ENCODE measurements around the gene KNCN. TPM values are rescaled to one million over a fixed set of nuclear protein-coding genes. Genes with fewer than 3 reads are reported as not detected.

KNCN gene
- total and polyA plus RNA-seq, 7 experiments from 2014 or later, result not detected

- Mint-ChIP-seq H3K9me3 (no peaks in the 10 kb centered on the region), H3K27me3 (no peaks in the 10 kb centered on the region), H3K4me1 (peaks cover 0 to 3% (median 0%) of the 10 kb centered on the region in 7 donors), H3K36me3 (peaks cover 3 to 58% (median 28%) of the 10 kb centered on the region in 5 donors), H3K4me3 (no peak overlapping the region), H3K27ac (peak overlapping the region in 1 of 9 donors; percentile 12)
- Histone ChIP-seq H3K27me3 (ENCODE audit: control insufficient read depth in 2 of 2, insufficient read depth in 2 of 2, low read length in 2 of 2) (no peaks in the 10 kb centered on the region), H3K36me3 (ENCODE audit: control insufficient read depth in 2 of 3, insufficient read depth in 3 of 3, low read length in 3 of 3) (peaks cover 0 to 26% (median 0%) of the 10 kb centered on the region in 3 experiments), H3K9me3 (ENCODE audit: control insufficient read depth in 2 of 3, low read length in 3 of 3) (no peaks in the 10 kb centered on the region), H3K4me1 (ENCODE audit: control insufficient read depth in 2 of 2, insufficient read depth in 2 of 2, low read length in 2 of 2) (no peaks in the 10 kb centered on the region), H3K27ac (ENCODE audit: low read depth, low read length) (no peak overlapping the region), H3K4me3 (ENCODE audit: low read length) (no peak overlapping the region)
- ATAC-seq, result no peak
- ChIA-PET POLR2A (no interaction called here), CTCF (no interaction called here)
- intact Hi-C loops (cut with micrococcal nuclease), result no loop called here
- DNase-seq, result no peak
Observed at GRCh38 chr1:46571691-46572225, 20.3 kb upstream of the KNCN start.

- no peak overlapping the region for H3K4me3 ChIP-seq (ENCODE audit: low read length)
- ChIA-PET POLR2A (no interaction called here), CTCF (interaction anchor here (0.7 kb wide), 1 partner anchor 13 kb away, joined by 4 read pairs; no protein-coding TSS in a partner anchor)
- peaks cover 3 to 57% (median 31%) of the 10 kb centered on the region in 5 donors for H3K36me3 Mint-ChIP-seq
- peaks cover 0 to 3% (median 0%) of the 10 kb centered on the region in 7 donors for H3K4me1 Mint-ChIP-seq
- H3K4me1 ChIP-seq (ENCODE audit: control insufficient read depth in 2 of 2, insufficient read depth in 2 of 2, low read length in 2 of 2), result no peaks in the 10 kb centered on the region
- H3K27ac Mint-ChIP-seq, result no peak overlapping the region
- intact Hi-C loops (cut with micrococcal nuclease), result no loop called here
- H3K27ac ChIP-seq (ENCODE audit: low read depth, low read length), result no peak overlapping the region
- no peaks in the 10 kb centered on the region for H3K9me3 ChIP-seq (ENCODE audit: control insufficient read depth in 2 of 3, low read length in 3 of 3)
- H3K27me3 Mint-ChIP-seq, result no peaks in the 10 kb centered on the region
- H3K4me3 Mint-ChIP-seq, result no peak overlapping the region
- H3K27me3 ChIP-seq (ENCODE audit: control insufficient read depth in 2 of 2, insufficient read depth in 2 of 2, low read length in 2 of 2), result no peaks in the 10 kb centered on the region
- peaks cover 0 to 15% (median 0%) of the 10 kb centered on the region in 3 experiments for H3K36me3 ChIP-seq (ENCODE audit: control insufficient read depth in 2 of 3, insufficient read depth in 3 of 3, low read length in 3 of 3)
- DNase-seq (no peak), ATAC-seq (no peak)
- no peaks in the 10 kb centered on the region for H3K9me3 Mint-ChIP-seq
Observed at GRCh38 chr1:46569884-46570725, 18.7 kb upstream of the KNCN start.

GRCh38 chr1:46569116-46569515 is 17.7 kb upstream of the KNCN start:
- peaks cover 3 to 57% (median 30%) of the 10 kb centered on the region in 5 donors for H3K36me3 Mint-ChIP-seq
- no peak for DNase-seq
- H3K36me3 ChIP-seq (ENCODE audit: control insufficient read depth in 2 of 3, insufficient read depth in 3 of 3, low read length in 3 of 3), result peaks cover 0 to 20% (median 0%) of the 10 kb centered on the region in 3 experiments

GRCh38 chr1:46568461-46568891 is 17.0 kb upstream of the KNCN start:
- Mint-ChIP-seq H3K27me3 (no peaks in the 10 kb centered on the region), H3K36me3 (peaks cover 3 to 56% (median 29%) of the 10 kb centered on the region in 5 donors), H3K27ac (no peak overlapping the region), H3K4me1 (peaks cover 0 to 3% (median 0%) of the 10 kb centered on the region in 7 donors), H3K9me3 (no peaks in the 10 kb centered on the region), H3K4me3 (no peak overlapping the region)
- Histone ChIP-seq H3K27me3 (ENCODE audit: control insufficient read depth in 2 of 2, insufficient read depth in 2 of 2, low read length in 2 of 2) (no peaks in the 10 kb centered on the region), H3K4me3 (ENCODE audit: low read length) (no peak overlapping the region), H3K4me1 (ENCODE audit: control insufficient read depth in 2 of 2, insufficient read depth in 2 of 2, low read length in 2 of 2) (no peaks in the 10 kb centered on the region), H3K9me3 (ENCODE audit: control insufficient read depth in 2 of 3, low read length in 3 of 3) (no peaks in the 10 kb centered on the region), H3K36me3 (ENCODE audit: control insufficient read depth in 2 of 3, insufficient read depth in 3 of 3, low read length in 3 of 3) (peaks cover 0 to 22% (median 0%) of the 10 kb centered on the region in 3 experiments), H3K27ac (ENCODE audit: low read depth, low read length) (no peak overlapping the region)
- POLR2A ChIA-PET, result no interaction called here
- DNase-seq (no peak), ATAC-seq (no peak)
- CTCF ChIA-PET, result no interaction called here
- intact Hi-C loops (cut with micrococcal nuclease), result no loop called here

More at GRCh38 chr1:46569116-46569515, 17.7 kb upstream of the KNCN start:
- ChIA-PET POLR2A (no interaction called here), CTCF (no interaction called here)
- H3K4me1 ChIP-seq (ENCODE audit: control insufficient read depth in 2 of 2, insufficient read depth in 2 of 2, low read length in 2 of 2), result no peaks in the 10 kb centered on the region
- H3K9me3 Mint-ChIP-seq, result no peaks in the 10 kb centered on the region
- H3K27ac Mint-ChIP-seq, result no peak overlapping the region
- H3K27me3 Mint-ChIP-seq, result no peaks in the 10 kb centered on the region
- H3K27ac ChIP-seq (ENCODE audit: low read depth, low read length), result no peak overlapping the region
- H3K4me3 ChIP-seq (ENCODE audit: low read length), result no peak overlapping the region
- peaks cover 0 to 3% (median 0%) of the 10 kb centered on the region in 7 donors for H3K4me1 Mint-ChIP-seq
- H3K27me3 ChIP-seq (ENCODE audit: control insufficient read depth in 2 of 2, insufficient read depth in 2 of 2, low read length in 2 of 2), result no peaks in the 10 kb centered on the region
- no peak for ATAC-seq
- intact Hi-C loops (cut with micrococcal nuclease), result no loop called here
- no peak overlapping the region for H3K4me3 Mint-ChIP-seq
- H3K9me3 ChIP-seq (ENCODE audit: control insufficient read depth in 2 of 3, low read length in 3 of 3), result no peaks in the 10 kb centered on the region

GRCh38 chr1:46563341-46563740 is 11.9 kb upstream of the KNCN start:
- H3K4me1 Mint-ChIP-seq, result no peaks in the 10 kb centered on the region
- no peak overlapping the region for H3K27ac ChIP-seq (ENCODE audit: low read depth, low read length)
- peaks cover 0 to 2% (median 0%) of the 10 kb centered on the region in 11 donors for H3K9me3 Mint-ChIP-seq
- H3K4me3 ChIP-seq (ENCODE audit: low read length), result no peak overlapping the region
- H3K4me3 Mint-ChIP-seq, result no peak overlapping the region
- no peak for ATAC-seq
- intact Hi-C loops (cut with micrococcal nuclease), result no loop called here
- POLR2A ChIA-PET, result no interaction called here
- CTCF ChIA-PET, result no interaction called here
- no peaks in the 10 kb centered on the region for H3K9me3 ChIP-seq (ENCODE audit: control insufficient read depth in 2 of 3, low read length in 3 of 3)
- peaks cover 0 to 66% (median 0%) of the 10 kb centered on the region in 3 experiments for H3K36me3 ChIP-seq (ENCODE audit: control insufficient read depth in 2 of 3, insufficient read depth in 3 of 3, low read length in 3 of 3)
- no peaks in the 10 kb centered on the region for H3K27me3 ChIP-seq (ENCODE audit: control insufficient read depth in 2 of 2, insufficient read depth in 2 of 2, low read length in 2 of 2)
- no peaks in the 10 kb centered on the region for H3K27me3 Mint-ChIP-seq
- no peaks in the 10 kb centered on the region for H3K4me1 ChIP-seq (ENCODE audit: control insufficient read depth in 2 of 2, insufficient read depth in 2 of 2, low read length in 2 of 2)
- no peak overlapping the region for H3K27ac Mint-ChIP-seq
- no peak for DNase-seq
- H3K36me3 Mint-ChIP-seq, result peaks cover 7 to 55% (median 32%) of the 10 kb centered on the region in 5 donors

- Mint-ChIP-seq H3K27ac (no peak overlapping the region), H3K4me3 (no peak overlapping the region), H3K4me1 (peaks cover 0 to 2% (median 0%) of the 10 kb centered on the region in 7 donors), H3K27me3 (no peaks in the 10 kb centered on the region), H3K9me3 (peaks cover 0 to 2% (median 0%) of the 10 kb centered on the region in 11 donors), H3K36me3 (peaks cover 3 to 54% (median 28%) of the 10 kb centered on the region in 5 donors)
- Histone ChIP-seq H3K27ac (ENCODE audit: low read depth, low read length) (no peak overlapping the region), H3K27me3 (ENCODE audit: control insufficient read depth in 2 of 2, insufficient read depth in 2 of 2, low read length in 2 of 2) (no peaks in the 10 kb centered on the region), H3K9me3 (ENCODE audit: control insufficient read depth in 2 of 3, low read length in 3 of 3) (no peaks in the 10 kb centered on the region), H3K4me3 (ENCODE audit: low read length) (no peak overlapping the region), H3K4me1 (ENCODE audit: control insufficient read depth in 2 of 2, insufficient read depth in 2 of 2, low read length in 2 of 2) (no peaks in the 10 kb centered on the region), H3K36me3 (ENCODE audit: control insufficient read depth in 2 of 3, insufficient read depth in 3 of 3, low read length in 3 of 3) (peaks cover 0 to 68% (median 0%) of the 10 kb centered on the region in 3 experiments)
- intact Hi-C loops (cut with micrococcal nuclease), result no loop called here
- no peak for ATAC-seq
- POLR2A ChIA-PET, result no interaction called here
- DNase-seq, result no peak
- CTCF ChIA-PET, result no interaction called here
Observed at GRCh38 chr1:46562498-46562897, 11.1 kb upstream of the KNCN start.
